Skeletal muscle satellite cell (primary cell): Measurements from ENCODE around the gene PIK3CD.
"Not testable (repeated sequence)": the region's sequence is repeated elsewhere in the genome, so short reads cannot be mapped to it uniquely, and the experiment has no call there.

Experiments used
- H3K27me3 ChIP-seq: 2 replicates; pipeline ENCODE4 v1.7.0; 2013; ENCODE audit warnings: low read length; ENCODE audit not compliant: control insufficient read depth, insufficient read depth
- H3K36me3 ChIP-seq: 2 replicates; pipeline ENCODE4 v1.7.0; 2013; ENCODE audit warnings: mild to moderate bottlenecking, control low read depth, low read length; ENCODE audit not compliant: insufficient read depth
- H3K4me1 ChIP-seq: 2 replicates; pipeline ENCODE4 v1.7.0; 2013; ENCODE audit warnings: low read length; ENCODE audit not compliant: control insufficient read depth, insufficient read depth
- H3K4me2 ChIP-seq: 2 replicates; pipeline ENCODE4 v1.7.0; 2013; ENCODE audit warnings: mild to moderate bottlenecking, low read length
- H3K4me3 ChIP-seq: 2 replicates; pipeline ENCODE4 v1.7.0; 2013; ENCODE audit warnings: low read length
- H3K9ac ChIP-seq: 2 replicates; pipeline ENCODE4 v1.7.0; 2013; ENCODE audit warnings: mild to moderate bottlenecking, low read depth, low read length, moderate library complexity
- H3K9me3 ChIP-seq: replicated peaks from 2 replicates; pipeline ENCODE4 v1.7.0; 2013; ENCODE audit warnings: mild to moderate bottlenecking, control low read depth, low read length

PIK3CD gene

DNA sequence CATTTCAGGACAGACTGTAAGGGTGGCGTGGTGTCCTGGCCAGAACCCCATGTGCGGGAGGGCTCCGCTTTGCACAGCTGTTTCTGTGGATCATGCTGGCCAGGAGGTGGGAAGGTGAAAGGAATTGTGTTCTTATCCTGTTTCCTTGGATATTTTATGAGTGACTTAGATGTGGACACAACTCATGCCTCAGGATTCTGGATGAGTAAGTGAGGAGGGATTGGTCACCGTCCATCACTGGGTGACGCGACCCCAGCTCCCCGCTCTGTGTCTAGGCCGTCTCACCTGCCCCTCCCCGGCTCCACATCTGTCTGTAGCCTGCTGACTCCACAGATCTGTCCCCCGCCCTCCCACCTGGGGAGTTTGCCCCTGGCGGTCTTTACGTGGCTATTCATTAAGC lies 48.8 kb downstream of the PIK3CD start:
- Histone ChIP-seq H3K4me3 (peak overlapping the region; percentile 14), H3K36me3 (no peaks in the 10 kb centered on the region), H3K27me3 (no peaks in the 10 kb centered on the region), H3K9ac (peak overlapping the region; percentile 22), H3K4me2 (peak overlapping the region; percentile 50), H3K4me1 (peaks cover 25% of the 10 kb centered on the region), H3K9me3 (no peaks in the 10 kb centered on the region)

DNA sequence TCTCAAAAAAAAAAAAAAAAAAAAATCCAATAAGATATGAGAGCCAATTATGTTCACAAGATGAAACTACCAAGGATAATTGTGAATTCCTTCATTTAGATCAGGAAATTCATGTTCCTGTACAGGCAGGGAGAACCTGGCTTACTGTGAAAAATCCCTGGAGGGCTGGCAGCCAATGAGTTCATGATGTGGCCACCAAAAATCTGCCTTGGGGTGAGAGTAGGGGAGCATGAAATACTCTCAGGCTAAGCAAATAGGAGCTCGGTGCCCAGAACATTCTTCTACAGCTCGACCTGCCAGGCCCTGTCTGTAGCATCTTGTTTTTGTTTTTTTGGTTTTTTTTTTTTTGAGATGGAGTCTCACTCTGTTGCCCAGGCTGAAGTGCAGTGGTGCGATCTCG lies 50.1 kb downstream of the PIK3CD start:
- Histone ChIP-seq H3K36me3 (no peaks in the 10 kb centered on the region), H3K9ac (no peak overlapping the region), H3K4me3 (no peak overlapping the region), H3K9me3 (no peaks in the 10 kb centered on the region), H3K4me1 (peaks cover 30% of the 10 kb centered on the region), H3K27me3 (no peaks in the 10 kb centered on the region), H3K4me2 (no peak overlapping the region)

DNA sequence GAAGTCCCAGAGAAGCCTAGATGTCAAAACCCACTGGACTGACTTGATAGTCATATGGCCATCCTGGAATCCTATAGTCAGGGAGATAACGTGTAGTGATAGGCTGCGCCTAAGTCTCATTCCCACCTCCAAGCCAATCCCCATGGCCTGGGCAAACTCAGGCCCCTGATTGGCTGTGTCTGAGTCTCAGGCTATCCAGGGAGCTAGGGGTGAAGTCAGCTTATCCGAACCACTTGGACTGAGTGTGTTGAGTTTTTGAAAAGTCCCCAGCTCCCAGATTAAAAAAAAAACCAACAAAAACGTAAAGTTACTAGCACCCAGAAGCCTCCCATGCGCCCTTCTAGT lies 51.6 kb downstream of the PIK3CD start:
- Histone ChIP-seq H3K9ac (no peak overlapping the region), H3K4me1 (peaks cover 30% of the 10 kb centered on the region), H3K4me2 (no peak overlapping the region), H3K9me3 (no peaks in the 10 kb centered on the region), H3K4me3 (no peak overlapping the region), H3K36me3 (no peaks in the 10 kb centered on the region), H3K27me3 (no peaks in the 10 kb centered on the region)

DNA sequence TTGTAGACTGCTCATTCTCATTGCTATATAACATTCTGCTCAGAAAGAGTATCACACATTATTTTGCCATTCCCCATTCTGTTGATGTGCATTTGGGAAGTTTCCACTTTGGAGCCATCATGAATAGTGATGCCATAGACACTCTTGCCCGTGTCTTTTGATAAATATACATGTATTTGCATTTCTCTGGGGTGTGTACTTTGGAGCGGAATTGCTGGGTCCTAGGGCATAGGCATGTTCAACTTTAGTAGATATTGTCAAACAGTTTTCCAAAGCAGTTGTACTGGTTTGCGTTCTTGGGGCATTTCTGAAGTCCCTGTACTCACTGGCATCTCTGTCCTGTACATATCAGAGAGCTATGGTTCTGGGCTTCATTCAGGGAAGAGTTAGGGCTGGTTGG lies 52.1 kb downstream of the PIK3CD start:
- Histone ChIP-seq H3K4me2 (no peak overlapping the region), H3K4me1 (peaks cover 30% of the 10 kb centered on the region), H3K9ac (no peak overlapping the region), H3K9me3 (no peaks in the 10 kb centered on the region), H3K4me3 (no peak overlapping the region), H3K36me3 (no peaks in the 10 kb centered on the region), H3K27me3 (no peaks in the 10 kb centered on the region)

DNA sequence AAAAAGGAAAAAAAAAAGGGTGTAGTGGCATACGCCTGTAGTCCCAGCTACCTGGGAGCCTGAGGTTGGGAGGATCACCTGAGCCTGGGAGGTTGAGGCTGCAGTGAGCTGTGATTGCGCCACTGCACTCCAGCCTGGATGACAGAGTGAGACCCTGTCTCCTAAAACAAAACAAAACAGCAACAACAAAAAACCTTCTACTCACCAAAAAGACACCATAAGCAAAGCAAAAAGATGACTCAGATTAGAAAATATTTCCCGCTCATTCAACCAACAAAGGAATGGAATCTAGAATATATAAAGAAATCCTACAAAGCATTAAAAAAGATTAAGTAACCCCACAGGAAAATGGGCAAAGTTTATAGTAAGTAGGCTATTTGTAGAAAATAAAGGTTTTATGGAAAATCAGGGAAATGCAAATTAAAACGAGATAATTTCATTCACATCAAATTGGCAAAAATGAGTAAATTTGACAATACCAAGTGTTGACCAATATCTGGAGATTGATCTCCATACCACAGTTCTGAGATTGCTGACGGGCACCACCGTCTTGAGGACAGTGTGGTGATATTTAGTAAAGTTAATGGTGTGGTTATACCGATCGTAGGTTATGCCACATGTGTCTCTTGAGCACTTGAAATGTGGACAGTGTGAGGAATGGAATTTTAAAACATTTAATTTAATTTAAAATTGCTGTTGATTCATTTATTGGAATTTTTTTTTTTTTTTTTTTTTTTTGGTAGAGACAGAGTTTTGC lies 54.0 kb downstream of the PIK3CD start:
- Histone ChIP-seq H3K4me2 (peak overlapping the region; percentile 53), H3K36me3 (peaks cover 4% of the 10 kb centered on the region), H3K27me3 (no peaks in the 10 kb centered on the region), H3K9ac (no peak overlapping the region), H3K9me3 (no peaks in the 10 kb centered on the region), H3K4me3 (no peak overlapping the region), H3K4me1 (peaks cover 25% of the 10 kb centered on the region)

DNA sequence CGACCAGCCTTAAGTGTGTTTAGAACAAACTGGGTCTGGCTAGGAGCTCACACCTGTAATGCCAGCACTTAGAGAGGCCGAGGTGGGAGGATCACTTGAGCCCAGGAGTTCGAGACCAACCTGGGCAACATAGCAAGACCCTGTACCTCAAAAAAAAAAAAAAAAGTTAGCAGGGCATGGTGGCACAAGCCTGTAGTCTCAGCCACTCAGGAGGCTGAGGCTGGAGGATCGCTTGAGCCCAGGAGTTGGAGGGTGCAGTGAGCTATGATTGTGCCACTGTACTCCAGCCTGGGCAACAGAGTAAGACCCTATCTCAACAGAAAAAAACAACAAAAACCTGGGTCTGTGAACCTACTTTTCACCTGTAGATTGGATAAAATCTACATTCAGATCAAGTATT lies 54.6 kb downstream of the PIK3CD start:
- H3K4me3 ChIP-seq = no peak overlapping the region
- no peaks in the 10 kb centered on the region for H3K27me3 ChIP-seq
- no peak overlapping the region for H3K9ac ChIP-seq
- H3K9me3 ChIP-seq = no peaks in the 10 kb centered on the region
- peaks cover 18% of the 10 kb centered on the region for H3K4me1 ChIP-seq
- peaks cover 4% of the 10 kb centered on the region for H3K36me3 ChIP-seq
- H3K4me2 ChIP-seq = no peak overlapping the region

DNA sequence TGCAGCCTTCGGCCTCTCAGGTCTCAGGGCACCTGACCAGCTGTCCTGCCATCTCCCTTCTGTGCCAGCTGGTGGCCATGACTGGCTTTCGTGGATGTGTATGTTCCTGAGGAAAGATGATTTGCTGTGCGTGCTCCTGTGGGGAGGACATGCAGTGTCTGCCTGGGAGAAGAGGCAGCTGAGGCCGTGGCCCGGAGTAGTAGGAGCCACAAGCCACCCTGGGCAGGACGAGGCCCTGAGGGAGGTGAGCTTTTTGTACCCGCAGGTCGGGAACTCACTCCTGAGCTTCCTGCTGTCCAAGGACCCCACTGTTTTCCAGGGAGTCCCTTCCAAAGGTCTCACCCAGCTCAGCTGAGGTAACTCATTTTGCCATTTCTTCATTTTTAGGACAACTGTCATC lies 58.5 kb downstream of the PIK3CD start:
- Histone ChIP-seq H3K4me2 (no peak overlapping the region), H3K4me1 (peaks cover 8% of the 10 kb centered on the region), H3K9me3 (no peaks in the 10 kb centered on the region), H3K36me3 (peaks cover 4% of the 10 kb centered on the region), H3K4me3 (no peak overlapping the region), H3K9ac (no peak overlapping the region), H3K27me3 (no peaks in the 10 kb centered on the region)

DNA sequence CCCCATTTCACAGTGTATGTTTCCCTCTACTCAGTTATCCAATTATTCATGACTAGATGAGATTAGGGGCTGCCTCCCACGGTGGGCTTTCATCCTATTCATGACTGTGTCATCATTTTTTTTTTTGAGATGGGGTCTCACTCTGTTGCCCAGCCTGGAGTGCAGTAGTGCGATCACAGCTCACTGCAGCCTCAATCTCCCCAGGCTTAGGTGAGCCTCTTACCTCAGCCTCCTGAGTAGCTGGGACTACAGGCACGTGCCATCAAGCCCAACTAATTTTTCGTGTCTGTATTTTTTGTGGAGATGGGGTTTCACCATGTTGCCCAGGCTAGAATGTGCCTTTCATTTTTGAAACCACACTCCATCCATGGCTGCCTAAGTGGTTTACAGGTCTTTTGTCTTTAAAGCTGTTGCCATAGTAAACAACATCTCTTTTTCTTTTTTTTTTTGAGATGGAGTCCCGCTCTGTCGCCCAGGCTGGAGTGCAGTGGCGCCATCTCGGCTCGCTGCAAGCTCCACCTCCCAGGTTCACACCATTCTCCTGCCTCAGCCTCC lies 60.0 kb downstream of the PIK3CD start:
- H3K27me3 ChIP-seq = no peaks in the 10 kb centered on the region
- no peak overlapping the region for H3K9ac ChIP-seq
- H3K36me3 ChIP-seq = peaks cover 4% of the 10 kb centered on the region
- H3K4me2 ChIP-seq = no peak overlapping the region
- no peaks in the 10 kb centered on the region for H3K4me1 ChIP-seq
- H3K9me3 ChIP-seq = no peaks in the 10 kb centered on the region
- H3K4me3 ChIP-seq = no peak overlapping the region

DNA sequence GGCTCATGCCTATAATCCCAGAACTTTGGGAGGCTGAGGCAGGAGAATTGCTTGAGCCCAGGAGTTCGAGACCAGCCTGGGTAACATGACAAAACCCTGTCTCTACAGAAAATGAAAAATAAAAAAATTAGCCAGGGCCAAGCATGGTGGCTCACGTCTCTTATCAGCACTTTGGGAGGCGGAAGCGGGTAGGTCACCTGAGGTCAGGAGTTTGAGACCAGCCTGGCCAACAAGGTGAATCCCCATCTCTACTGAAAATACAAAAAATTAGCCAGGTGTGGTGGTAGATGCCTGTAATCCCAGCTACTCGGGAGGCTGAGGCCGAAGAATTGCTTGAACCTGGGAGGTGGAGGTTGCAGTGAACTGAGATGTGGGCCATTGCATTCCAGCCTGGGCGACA lies 61.2 kb downstream of the PIK3CD start:
- not testable (repeated sequence) for H3K36me3 ChIP-seq, H3K4me3 ChIP-seq, H3K9ac ChIP-seq, H3K9me3 ChIP-seq, H3K4me2 ChIP-seq, H3K4me1 ChIP-seq, H3K27me3 ChIP-seq

DNA sequence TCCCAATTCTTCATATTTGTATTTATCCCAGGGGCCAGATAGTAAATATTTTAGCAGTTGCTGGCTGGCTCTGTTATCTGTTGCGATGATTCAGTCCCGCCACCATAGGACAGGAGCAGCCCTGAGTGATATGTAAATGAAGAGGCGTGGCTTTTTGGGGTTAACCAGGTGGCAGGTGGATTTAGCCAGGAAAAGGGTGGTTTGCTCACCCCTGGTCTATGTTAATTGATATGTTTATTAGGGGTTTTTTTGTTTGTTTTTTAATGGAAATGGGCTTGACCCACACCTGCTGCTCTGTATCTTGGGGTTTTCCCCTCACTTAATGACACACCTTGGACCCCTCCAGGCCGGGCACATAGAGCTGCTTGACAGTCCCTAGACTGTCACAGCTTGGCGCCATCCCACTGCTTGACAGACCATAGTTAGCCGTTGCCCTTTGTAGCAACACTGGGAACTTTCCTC lies 62.8 kb downstream of the PIK3CD start:
- H3K4me2 ChIP-seq = no peak overlapping the region
- H3K9ac ChIP-seq = no peak overlapping the region
- H3K9me3 ChIP-seq = no peaks in the 10 kb centered on the region
- H3K4me3 ChIP-seq = no peak overlapping the region
- peaks cover 7% of the 10 kb centered on the region for H3K36me3 ChIP-seq
- peaks cover 7% of the 10 kb centered on the region for H3K4me1 ChIP-seq
- H3K27me3 ChIP-seq = no peaks in the 10 kb centered on the region

DNA sequence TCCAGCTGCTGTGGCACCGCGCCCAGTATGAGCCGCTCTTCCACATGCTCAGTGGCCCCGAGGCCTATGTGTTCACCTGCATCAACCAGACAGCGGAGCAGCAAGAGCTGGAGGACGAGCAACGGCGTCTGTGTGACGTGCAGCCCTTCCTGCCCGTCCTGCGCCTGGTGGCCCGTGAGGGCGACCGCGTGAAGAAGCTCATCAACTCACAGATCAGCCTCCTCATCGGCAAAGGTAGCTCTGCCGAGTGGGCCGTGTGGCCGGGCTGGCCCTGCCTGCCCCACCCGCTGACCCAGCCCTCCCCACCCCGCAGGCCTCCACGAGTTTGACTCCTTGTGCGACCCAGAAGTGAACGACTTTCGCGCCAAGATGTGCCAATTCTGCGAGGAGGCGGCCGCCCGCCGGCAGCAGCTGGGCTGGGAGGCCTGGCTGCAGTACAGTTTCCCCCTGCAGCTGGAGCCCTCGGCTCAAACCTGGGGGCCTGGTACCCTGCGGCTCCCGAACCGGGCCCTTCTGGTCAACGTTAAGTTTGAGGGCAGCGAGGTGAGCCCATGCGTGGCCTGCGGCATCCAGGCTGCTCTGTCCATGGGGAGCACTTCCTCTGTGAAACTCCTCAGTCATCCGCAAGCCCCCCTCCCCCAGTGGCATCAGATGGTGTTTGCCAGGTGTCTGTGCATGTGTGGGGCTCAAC lies 64.2 kb downstream of the PIK3CD start:
- Histone ChIP-seq H3K4me2 (no peak overlapping the region), H3K36me3 (peaks cover 3% of the 10 kb centered on the region), H3K27me3 (no peaks in the 10 kb centered on the region), H3K9me3 (no peaks in the 10 kb centered on the region), H3K4me1 (peaks cover 13% of the 10 kb centered on the region), H3K4me3 (no peak overlapping the region), H3K9ac (no peak overlapping the region)
